B cell (primary cell): ENCODE results near the gene NOTCH4. TPM values are rescaled to one million over a fixed set of nuclear protein-coding genes. Genes with fewer than 3 reads are reported as not detected.
A peak's percentile ranks its signal among the peaks of the same experiment; 100 is the strongest.
"Not testable (repeated sequence)": the region's sequence is repeated elsewhere in the genome, so short reads cannot be mapped to it uniquely, and the experiment has no call there.

Experiments
- ATAC-seq: fragments of 200-7000 bp; cut with Tn5 transposase; one replicate; pipeline ENCODE4 v1.10.0; 2021; ENCODE audit warnings: low read depth, mild to moderate bottlenecking, moderate number of reproducible peaks, moderate library complexity
- CTCF ChIA-PET: fragments of 350-600 bp; sonication (Branson Sonifier 250); formaldehyde crosslinking; loops from one replicate; lab custom pipeline; 2021; ENCODE audit warnings: antibody characterized with exemption, inconsistent platforms; lab: Charles Lee
- POLR2A ChIA-PET: fragments of 350-600 bp; sonication (Branson Sonifier 250); formaldehyde crosslinking; loops from one replicate; lab custom pipeline; 2021; ENCODE audit warnings: antibody characterized with exemption; lab: Charles Lee
- DNase-seq: peaks from one replicate; pipeline ENCODE4 v3.0.0; 2013
- H2AFZ ChIP-seq: 2 replicates; pipeline ENCODE4 v1.6.1; 2012; ENCODE audit warnings: mild to moderate bottlenecking, low read depth, low read length; ENCODE audit not compliant: insufficient read depth, poor library complexity, severe bottlenecking
- H3K27ac ChIP-seq, 2 donors: 1 replicate in 1 of 2; 2 replicates in 1 of 2; pipeline ENCODE4 v1.5.1; 2012 to 2013; ENCODE audit warnings: low read length in 2 of 2, mild to moderate bottlenecking in 2 of 2, moderate library complexity in 1 of 2
- H3K27me3 ChIP-seq, 4 experiments: fragments of 200-600 bp in 1 of 4; sonication (generic) in 1 of 4; replicated peaks in 1 of 4; 1 replicate in 2 of 4; 2 replicates in 2 of 4; pipeline versions ENCODE4 v1.6.1 to v1.7.0; 2013 to 2016; ENCODE audit warnings: low read length in 3 of 4, mild to moderate bottlenecking in 2 of 4, mixed read lengths in 1 of 4, moderate library complexity in 1 of 4; ENCODE audit not compliant: insufficient read depth in 4 of 4, control insufficient read depth in 3 of 4; ENCODE audit errors: control extremely low read depth in 1 of 4
- H3K36me3 ChIP-seq, 2 experiments: replicated peaks in 1 of 2; 1 replicate in 1 of 2; 2 replicates in 1 of 2; pipeline versions ENCODE4 v1.6.1 to v1.7.1; 2013; ENCODE audit warnings: low read length in 1 of 2; ENCODE audit not compliant: insufficient read depth in 2 of 2, control insufficient read depth in 1 of 2; ENCODE audit errors: control extremely low read depth in 1 of 2, extremely low read depth in 1 of 2
- H3K4me1 ChIP-seq, 2 donors: fragments of 200-600 bp in 1 of 2; sonication (generic) in 1 of 2; 1 replicate in 1 of 2; 2 replicates in 1 of 2; pipeline versions ENCODE4 v1.5.1 to v1.6.1; 2013 to 2017; ENCODE audit warnings: low read length in 2 of 2; ENCODE audit not compliant: control insufficient read depth in 2 of 2, insufficient read depth in 2 of 2
- H3K4me2 ChIP-seq: replicated peaks from 2 replicates; pipeline ENCODE3; 2012; ENCODE audit warnings: mild to moderate bottlenecking, low read depth, low read length; ENCODE audit not compliant: poor library complexity, severe bottlenecking
- H3K4me3 ChIP-seq, 5 experiments: fragments of 200-600 bp in 1 of 5; sonication (generic) in 1 of 5; 1 replicate in 3 of 5; 2 replicates in 2 of 5; pipeline versions ENCODE4 v1.5.1 to v1.7.0; 2011 to 2016; ENCODE audit warnings: low read length in 4 of 5, mild to moderate bottlenecking in 4 of 5, low read depth in 2 of 5, control low read depth in 1 of 5, moderate library complexity in 1 of 5; ENCODE audit not compliant: insufficient read depth in 1 of 5; ENCODE audit errors: control extremely low read depth in 1 of 5, extremely low read depth in 1 of 5
- H3K79me2 ChIP-seq: fragments of 200-600 bp; sonication (generic); one replicate; pipeline ENCODE4 v1.6.0; 2016; ENCODE audit warnings: low read length; ENCODE audit not compliant: control insufficient read depth, insufficient read depth
- H3K9ac ChIP-seq: fragments of 200-600 bp; sonication (generic); 2 replicates; pipeline ENCODE4 v1.6.1; 2017; ENCODE audit warnings: mild to moderate bottlenecking, low read length, moderate library complexity
- H3K9me3 ChIP-seq, 3 donors: one replicate each; pipeline versions ENCODE4 v1.6.1 to v1.7.1; 2013; ENCODE audit warnings: low read length in 2 of 3; ENCODE audit not compliant: control insufficient read depth in 2 of 3, insufficient read depth in 1 of 3; ENCODE audit errors: control extremely low read depth in 1 of 3
- H4K20me1 ChIP-seq: 2 replicates; pipeline ENCODE4 v1.6.0; 2012; ENCODE audit warnings: mild to moderate bottlenecking, low read length; ENCODE audit not compliant: insufficient read depth, control insufficient read depth, poor library complexity, severe bottlenecking
- H3K27ac Mint-ChIP-seq: one replicate; pipeline ENCODE4 v1.8.0; 2021; ENCODE audit warnings: mixed read lengths
- H3K27me3 Mint-ChIP-seq: one replicate; pipeline ENCODE4 v1.8.0; 2021; ENCODE audit warnings: mixed read lengths
- H3K4me1 Mint-ChIP-seq: one replicate; pipeline ENCODE4 v1.8.0; 2021; ENCODE audit warnings: mixed read lengths
- H3K4me3 Mint-ChIP-seq: one replicate; pipeline ENCODE4 v1.8.0; 2021; ENCODE audit warnings: mixed read lengths
- H3K9me3 Mint-ChIP-seq: one replicate; pipeline ENCODE4 v1.8.0; 2022; ENCODE audit warnings: mixed read lengths; ENCODE audit not compliant: insufficient read depth
- CTCF ChIP-seq: fragments of 200-600 bp; IDR thresholded peaks from one replicate; pipeline ENCODE4 v1.8.0; 2022; ENCODE audit warnings: antibody characterized with exemption, mild to moderate bottlenecking
- EZH2 ChIP-seq: IDR thresholded peaks from 2 replicates; pipeline ENCODE4 v1.6.1; 2012; ENCODE audit warnings: borderline replicate concordance, low read depth, mild to moderate bottlenecking, moderate library complexity, low read length; ENCODE audit not compliant: insufficient read depth, poor library complexity, severe bottlenecking
- WGBS: methylation state at CpG from one replicate; pipeline ENCODE4 v1.1.5; 2013; ENCODE audit warnings: missing lambda C conversion rate; ENCODE audit not compliant: insufficient coverage; 5-methylcytosine and 5-hydroxymethylcytosine counted together
- intact Hi-C: fragments of 100-400 bp; cut with micrococcal nuclease; formaldehyde crosslinking; loops from one replicate; pipeline ENCODE4 v1.10.0; 2022
- polyA plus RNA-seq: library from polyadenylated mRNA; depleted of rRNA; stranded (reverse); fragments of >200 nt; gene quantifications from 2 replicates; pipeline ENCODE4 v1.2.3, GENCODE V29; 2012
- total RNA-seq, 2 donors: library from RNA; stranded (reverse); fragments of 120-200 nt in 1 of 2; gene quantifications; 1 replicate in 1 of 2; 2 replicates in 1 of 2; pipeline versions ENCODE4 v1.2.3 to v1.2.4, GENCODE V29; 2013 to 2022

The NOTCH4 gene
- total and polyA plus RNA-seq, 2 donors (not counting 1 experiment from before 2014, with no cell fraction given) = 6.3 to 10.3 TPM

GRCh38 chr6:32194388-32194787 lies 29.5 kb downstream of the NOTCH4 start:
- H3K4me2 ChIP-seq = peak overlapping the region; percentile 91
- H2AFZ ChIP-seq = no peak overlapping the region
- ATAC-seq (no peak), DNase-seq (no peak)
- Mint-ChIP-seq H3K4me3 (peak overlapping the region; percentile 95), H3K27ac (peak overlapping the region; percentile 99), H3K9me3 (no peaks in the 10 kb centered on the region), H3K27me3 (no peaks in the 10 kb centered on the region), H3K4me1 (peaks cover 64% of the 10 kb centered on the region)
- H3K27me3 ChIP-seq = no peaks in the 10 kb centered on the region
- intact Hi-C loops = loop anchor here (10.0 kb wide), 2 partner anchors 460 to 700 kb away; partner anchors contain the start of genes CLIC1 and MICB
- TF ChIP-seq CTCF (no peak), EZH2 (no peak)
- CTCF ChIA-PET = interaction anchor here (1.4 to 1.6 kb wide), 3 partner anchors 12 to 592 kb away, joined by 3 to 4 read pairs (median 3); partner anchors contain the start of gene ATF6B
- H3K79me2 ChIP-seq = peaks cover 38% of the 10 kb centered on the region
- H3K27ac ChIP-seq = peak overlapping the region; percentile 77 to 100
- H4K20me1 ChIP-seq = no peaks in the 10 kb centered on the region
- POLR2A ChIA-PET = interaction anchor here (0.7 to 1.8 kb wide), 3 partner anchors 14 to 77 kb away, joined by 3 to 7 read pairs (median 3); partner anchors contain the start of gene RNF5
- H3K9ac ChIP-seq = peak overlapping the region; percentile 62
- no peak overlapping the region for H3K4me3 ChIP-seq
- peaks cover 0 to 13% of the 10 kb centered on the region in 2 experiments for H3K36me3 ChIP-seq
- 86% methylated on average over 1 of the region's 4 CpGs for WGBS
- no peaks in the 10 kb centered on the region for H3K9me3 ChIP-seq
- H3K4me1 ChIP-seq = peaks cover 40 to 59% of the 10 kb centered on the region in 2 donors

GRCh38 chr6:32193096-32193495 lies 30.8 kb downstream of the NOTCH4 start:
- Histone ChIP-seq H3K36me3 (peaks cover 0 to 14% of the 10 kb centered on the region in 2 experiments), H3K9ac (peak overlapping the region; percentile 96), H3K4me3 (peak overlapping the region; percentile 72 to 99 (median 95)), H3K79me2 (peaks cover 50% of the 10 kb centered on the region), H2AFZ (peak overlapping the region; percentile 63), H3K27ac (peak overlapping the region; percentile 93 to 97), H3K4me2 (peak overlapping the region; percentile 91), H3K4me1 (peaks cover 50 to 71% of the 10 kb centered on the region in 2 donors)
- 91% methylated on average over 5 of the region's 13 CpGs for WGBS
- DNase-seq, H3K27me3 ChIP-seq, H3K9me3 ChIP-seq, ATAC-seq, H3K9me3 Mint-ChIP-seq, H4K20me1 ChIP-seq, H3K27me3 Mint-ChIP-seq: not testable (repeated sequence)
- ChIA-PET CTCF (interaction anchor here (0.9 to 1.6 kb wide), 7 partner anchors 14 to 593 kb away, joined by 3 to 8 read pairs (median 4); partner anchors contain the start of gene ATF6B), POLR2A (interaction anchor here (0.7 to 1.6 kb wide), 5 partner anchors 14 to 423 kb away, joined by 3 to 10 read pairs (median 6); partner anchors contain the start of genes AGPAT1 and ATF6B)
- peak overlapping the region; percentile 96 for H3K27ac Mint-ChIP-seq
- peaks cover 75% of the 10 kb centered on the region for H3K4me1 Mint-ChIP-seq
- peak overlapping the region; percentile 91 for H3K4me3 Mint-ChIP-seq
- intact Hi-C loops = loop anchor here (10.0 kb wide), 2 partner anchors 458 to 698 kb away; partner anchors contain the start of genes CLIC1 and MICB
